ENCODE data around the gene OR6V1.

OR6V1 gene

DNA sequence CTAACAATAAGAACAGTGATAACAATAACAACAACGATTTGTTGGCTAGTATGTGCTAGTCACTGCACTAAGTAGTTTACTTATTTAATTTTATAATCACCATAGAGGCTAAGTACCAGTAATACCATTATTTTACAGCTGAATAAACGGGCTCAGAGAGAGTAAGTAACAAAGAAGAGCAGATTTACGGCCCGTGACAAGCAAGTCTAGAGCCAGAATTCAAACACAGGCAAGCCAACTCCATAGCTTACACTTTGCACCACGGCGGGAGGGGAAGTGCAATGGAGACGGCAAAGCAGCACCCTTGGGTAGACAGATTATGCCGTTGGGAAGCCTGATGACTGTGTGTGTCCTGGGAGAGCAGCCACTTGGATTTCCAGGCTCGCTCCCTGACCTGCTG is 1.2 kb upstream of the OR6V1 start:
- no peak for TF ChIP-seq CTCF (conservative IDR thresholded peaks at IDR 0.05; ENCODE audit: low read depth, low read length)
- no peak overlapping the region for H3K4me3 ChIP-seq (ENCODE audit: low read depth, low read length)
- no peak for DNase-seq (ENCODE audit: low read depth)

GRCh38 chr7:143054621-143055020 is 2.5 kb downstream of the OR6V1 start:
- no peak overlapping the region for H3K4me3 ChIP-seq (ENCODE audit: low read depth, low read length)
- no peak for DNase-seq (ENCODE audit: low read depth)
- TF ChIP-seq CTCF (conservative IDR thresholded peaks at IDR 0.05; ENCODE audit: low read depth, low read length): no peak

DNA sequence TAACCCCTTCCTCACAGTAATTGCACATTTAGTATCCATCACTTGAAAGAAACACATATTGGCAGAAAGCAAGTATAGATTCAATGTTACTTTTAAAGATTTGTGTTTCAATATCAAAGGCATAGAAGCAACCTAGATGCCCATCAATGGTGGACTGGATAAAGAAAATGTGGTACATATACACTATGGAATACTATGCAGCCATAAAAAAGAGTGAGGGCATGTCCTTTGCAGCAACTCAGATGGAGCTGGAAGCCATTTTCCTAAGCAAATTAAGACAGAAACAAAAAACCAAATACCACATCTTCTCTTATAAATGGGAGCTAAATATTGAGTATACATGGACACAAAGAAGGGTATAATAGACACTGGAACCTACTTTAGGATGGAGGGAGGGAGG is 3.6 kb downstream of the OR6V1 start:
- no peak for DNase-seq (ENCODE audit: low read depth)
- H3K4me3 ChIP-seq (ENCODE audit: low read depth, low read length): no peak overlapping the region
- TF ChIP-seq CTCF (conservative IDR thresholded peaks at IDR 0.05; ENCODE audit: low read depth, low read length): no peak

- TF ChIP-seq CTCF (conservative IDR thresholded peaks at IDR 0.05; ENCODE audit: low read depth, low read length): no peak
Observed at GRCh38 chr7:143063741-143064140, 11.6 kb downstream of the OR6V1 start.

DNA sequence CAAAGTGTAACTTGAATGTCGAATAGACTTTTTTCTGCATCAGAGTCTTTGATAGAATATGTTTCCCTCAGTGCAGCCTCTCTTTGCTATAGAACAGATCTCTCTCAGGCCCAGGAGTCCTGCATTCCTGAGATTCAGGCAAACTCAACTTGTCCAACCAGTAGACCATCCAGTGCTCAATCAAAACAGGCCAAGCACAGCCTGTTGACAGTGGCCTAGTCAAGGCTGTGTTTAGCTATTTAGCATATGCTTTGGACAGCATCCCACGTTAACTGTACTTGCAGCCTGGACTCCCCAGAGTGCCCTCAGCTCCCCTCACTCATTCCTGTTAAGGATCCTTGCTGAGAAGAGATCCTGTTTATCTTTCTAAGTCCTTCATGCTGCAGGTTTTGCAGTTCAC is 16.3 kb downstream of the OR6V1 start:
- TF ChIP-seq CTCF (conservative IDR thresholded peaks at IDR 0.05; ENCODE audit: low read depth, low read length): no peak
- H3K4me3 ChIP-seq (ENCODE audit: low read depth, low read length): no peak overlapping the region
- peak; percentile 14 for DNase-seq (ENCODE audit: low read depth)

More at GRCh38 chr7:143063741-143064140, 11.6 kb downstream of the OR6V1 start:
- no peak for DNase-seq (ENCODE audit: low read depth)
- H3K4me3 ChIP-seq (ENCODE audit: low read depth, low read length): no peak overlapping the region

- no peak overlapping the region for H3K4me3 ChIP-seq (ENCODE audit: low read depth, low read length)
- DNase-seq (ENCODE audit: low read depth): no peak
- TF ChIP-seq CTCF (conservative IDR thresholded peaks at IDR 0.05; ENCODE audit: low read depth, low read length): no peak
Observed at GRCh38 chr7:143069912-143070500, 17.9 kb downstream of the OR6V1 start.

- H3K4me3 ChIP-seq (ENCODE audit: low read depth, low read length): no peak overlapping the region
- no peak for DNase-seq (ENCODE audit: low read depth)
- no peak for TF ChIP-seq CTCF (conservative IDR thresholded peaks at IDR 0.05; ENCODE audit: low read depth, low read length)
Observed at GRCh38 chr7:143073556-143073955, 21.4 kb downstream of the OR6V1 start.
